GM21367 (cell line): ENCODE data around the gene PPP1R16B.

Experiments used
- ATAC-seq: cut with Tn5 transposase; IDR thresholded peaks from one replicate; pipeline ENCODE4 v1.9.1; 2021; ENCODE audit not compliant: unreplicated experiment

Gene PPP1R16B

DNA sequence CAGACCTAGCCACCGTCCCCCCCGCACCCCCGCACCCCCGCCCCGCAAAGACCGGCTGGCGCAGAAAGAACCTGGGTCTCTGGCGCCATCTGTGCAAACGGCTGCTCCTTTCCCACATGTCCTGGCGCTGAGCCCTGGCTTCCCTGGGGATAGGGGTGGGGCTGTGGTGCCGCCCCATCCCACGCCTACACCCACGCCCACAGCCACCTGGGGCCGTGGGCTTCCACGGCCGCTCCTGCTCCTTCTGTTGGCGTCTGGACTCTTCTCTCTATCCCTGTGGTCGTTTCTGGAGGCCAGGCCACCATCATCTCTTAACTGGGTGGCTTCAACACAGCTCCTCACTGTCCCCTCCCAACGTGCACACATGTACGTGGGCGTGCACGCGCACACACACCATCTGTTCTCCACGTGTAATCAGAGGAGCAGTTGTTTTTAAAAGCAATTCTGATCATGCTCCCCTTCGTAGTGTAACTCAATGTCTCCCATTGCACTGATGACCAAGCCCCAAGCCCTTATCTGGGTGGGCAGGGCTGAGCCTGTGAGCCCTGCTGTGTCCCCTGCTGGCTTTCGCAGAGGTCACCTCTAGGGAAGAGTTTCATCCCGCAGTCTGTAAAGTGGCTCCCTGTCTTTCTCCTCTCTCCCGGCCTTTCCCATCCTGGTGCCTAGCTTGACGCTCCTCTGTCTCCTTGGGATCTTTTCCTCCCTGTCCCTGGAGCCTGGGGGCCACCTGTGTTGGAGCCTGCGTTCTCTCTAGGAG lies 88.8 kb downstream of the PPP1R16B start:
- no peak for ATAC-seq

GRCh38 chr20:38895098-38895949 lies 89.8 kb downstream of the PPP1R16B start:
- no peak for ATAC-seq

- no peak for ATAC-seq
Measured at GRCh38 chr20:38896009-38896594, 90.6 kb downstream of the PPP1R16B start.

DNA sequence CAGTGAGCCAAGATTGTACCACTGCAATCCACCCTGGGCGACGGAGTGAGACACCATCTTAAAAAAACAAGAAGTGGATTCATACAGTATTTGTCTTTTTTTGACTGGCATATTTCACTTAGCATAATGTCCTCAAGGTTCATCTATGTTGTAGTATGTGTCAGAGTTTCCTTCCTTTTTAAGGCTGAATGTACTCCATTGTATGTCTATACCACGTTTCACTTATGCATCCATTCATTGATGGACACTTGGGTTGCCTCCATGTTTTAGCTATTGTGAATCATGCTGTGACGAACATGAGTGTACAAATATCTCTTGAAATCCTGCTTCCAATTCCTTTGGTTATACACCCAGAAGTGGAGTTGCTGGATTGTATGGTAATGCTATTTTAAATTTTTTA lies 91.8 kb downstream of the PPP1R16B start:
- no peak for ATAC-seq

GRCh38 chr20:38900606-38901005 lies 95.1 kb downstream of the PPP1R16B start:
- ATAC-seq: no peak

DNA sequence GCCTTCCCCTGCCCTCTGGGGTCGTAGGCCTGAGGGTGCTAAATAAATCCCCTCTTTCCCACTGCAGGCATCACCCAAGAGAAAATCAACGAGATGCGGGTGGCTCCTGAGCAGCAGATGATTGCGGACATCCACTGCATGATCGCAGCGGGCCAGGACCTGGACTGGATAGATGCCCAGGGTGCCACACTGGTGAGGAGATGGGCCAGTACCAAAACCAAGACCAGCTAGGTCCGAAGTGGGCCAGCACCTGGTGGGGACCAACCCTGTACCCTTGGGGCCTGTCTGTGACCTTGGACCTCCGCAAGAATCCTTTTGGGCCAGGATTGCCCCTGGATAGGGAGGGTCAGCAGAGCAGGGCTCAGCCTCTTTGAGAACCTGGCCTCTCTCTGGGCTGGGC lies 97.1 kb downstream of the PPP1R16B start:
- no peak for ATAC-seq

- ATAC-seq: no peak
Measured at GRCh38 chr20:38903335-38903734, 97.8 kb downstream of the PPP1R16B start.

GRCh38 chr20:38905375-38905774 lies 99.9 kb downstream of the PPP1R16B start:
- ATAC-seq: no peak

DNA sequence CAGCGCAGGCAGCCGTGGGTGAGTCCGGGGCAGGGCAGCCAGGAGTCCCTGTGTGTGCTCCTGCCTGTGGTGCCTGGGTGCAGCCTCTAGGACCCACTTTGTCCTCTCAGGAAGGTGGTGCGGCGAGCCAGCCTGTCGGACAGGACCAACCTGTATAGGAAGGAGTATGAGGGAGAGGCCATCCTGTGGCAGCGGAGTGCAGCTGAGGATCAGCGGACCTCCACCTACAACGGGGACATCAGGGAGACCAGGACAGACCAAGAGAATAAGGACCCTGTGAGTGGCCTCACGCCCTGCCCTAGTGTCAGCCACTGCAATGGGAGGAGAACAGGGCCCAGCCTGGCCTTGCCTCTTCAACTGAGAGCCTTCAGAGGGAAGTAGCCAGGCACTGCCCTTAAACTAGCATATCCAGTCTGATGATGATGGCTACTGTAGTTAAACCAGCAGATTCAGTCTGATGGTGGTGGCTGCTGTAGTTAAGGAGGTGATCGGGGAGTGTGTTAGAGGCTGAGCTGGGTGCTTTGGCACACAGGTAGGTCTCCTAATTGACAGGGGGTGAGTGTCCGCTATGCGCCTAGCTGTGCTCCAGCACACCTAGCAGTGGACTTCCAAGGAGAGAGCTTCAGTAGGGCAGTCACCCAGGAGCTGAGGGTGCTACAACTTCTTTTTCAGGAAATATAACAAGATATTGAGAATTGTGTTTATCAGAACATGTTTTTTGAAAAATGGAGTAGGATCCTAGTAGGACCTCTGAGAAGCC lies 102.6 kb downstream of the PPP1R16B start:
- ATAC-seq: no peak

GRCh38 chr20:38915355-38915754 lies 109.9 kb downstream of the PPP1R16B start:
- ATAC-seq: no peak

- no peak for ATAC-seq
Measured at GRCh38 chr20:38917657-38918056, 112.2 kb downstream of the PPP1R16B start.

- no peak for ATAC-seq
Measured at GRCh38 chr20:38918172-38918571, 112.7 kb downstream of the PPP1R16B start.

DNA sequence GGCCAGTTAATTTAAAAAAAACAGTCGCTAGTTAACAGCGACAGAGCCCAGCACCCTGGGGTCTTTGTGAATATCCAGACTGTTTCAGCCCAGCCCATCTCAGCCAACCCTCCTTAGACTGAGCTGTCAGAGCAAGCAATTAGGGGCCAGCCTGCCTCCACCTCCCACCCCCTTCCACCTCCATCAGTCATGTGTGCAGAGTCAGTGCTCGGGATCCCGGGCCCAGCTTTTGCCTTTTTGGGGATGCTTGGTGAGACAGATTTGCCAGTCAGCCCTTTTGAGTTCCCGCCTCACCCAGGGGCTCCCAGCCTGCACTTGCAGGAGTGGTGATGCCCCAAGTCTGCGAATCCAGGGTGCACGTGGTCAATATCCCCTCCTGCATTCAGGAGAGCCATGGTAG lies 114.2 kb downstream of the PPP1R16B start:
- ATAC-seq: no peak

DNA sequence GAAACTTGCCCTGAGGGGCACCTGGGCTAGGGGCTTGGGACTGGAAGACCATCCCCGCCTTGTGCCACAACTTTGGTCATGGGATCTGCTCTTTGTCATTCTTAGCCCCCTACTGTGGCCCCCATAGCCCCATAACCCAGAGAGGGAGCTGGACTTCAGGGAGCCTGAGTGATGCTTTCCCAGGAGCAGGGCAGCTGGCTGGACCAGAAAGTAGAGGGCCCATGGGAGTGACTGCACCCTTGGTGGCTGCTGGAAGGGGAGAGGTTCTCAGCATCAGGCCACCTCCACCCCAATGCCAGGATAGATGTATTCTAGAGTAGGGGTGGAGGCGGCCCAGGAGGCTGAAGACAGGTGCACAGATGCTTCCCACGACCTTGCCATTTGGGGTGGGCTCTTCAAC lies 114.9 kb downstream of the PPP1R16B start:
- no peak for ATAC-seq

- no peak for ATAC-seq
Measured at GRCh38 chr20:38920851-38921250, 115.4 kb downstream of the PPP1R16B start.

GRCh38 chr20:38924718-38925117 lies 119.2 kb downstream of the PPP1R16B start:
- ATAC-seq: no peak

GRCh38 chr20:38926142-38926933 lies 120.8 kb downstream of the PPP1R16B start, which contains the start of gene FAM83D:
TSS of gene FAM83D (plus strand) at chr20:38926417. CDS start at chr20:38926443, 26 bp downstream.
- peak; percentile 78 for ATAC-seq

- no peak for ATAC-seq
Measured at GRCh38 chr20:38926934-38927616, 121.6 kb downstream of the PPP1R16B start.

DNA sequence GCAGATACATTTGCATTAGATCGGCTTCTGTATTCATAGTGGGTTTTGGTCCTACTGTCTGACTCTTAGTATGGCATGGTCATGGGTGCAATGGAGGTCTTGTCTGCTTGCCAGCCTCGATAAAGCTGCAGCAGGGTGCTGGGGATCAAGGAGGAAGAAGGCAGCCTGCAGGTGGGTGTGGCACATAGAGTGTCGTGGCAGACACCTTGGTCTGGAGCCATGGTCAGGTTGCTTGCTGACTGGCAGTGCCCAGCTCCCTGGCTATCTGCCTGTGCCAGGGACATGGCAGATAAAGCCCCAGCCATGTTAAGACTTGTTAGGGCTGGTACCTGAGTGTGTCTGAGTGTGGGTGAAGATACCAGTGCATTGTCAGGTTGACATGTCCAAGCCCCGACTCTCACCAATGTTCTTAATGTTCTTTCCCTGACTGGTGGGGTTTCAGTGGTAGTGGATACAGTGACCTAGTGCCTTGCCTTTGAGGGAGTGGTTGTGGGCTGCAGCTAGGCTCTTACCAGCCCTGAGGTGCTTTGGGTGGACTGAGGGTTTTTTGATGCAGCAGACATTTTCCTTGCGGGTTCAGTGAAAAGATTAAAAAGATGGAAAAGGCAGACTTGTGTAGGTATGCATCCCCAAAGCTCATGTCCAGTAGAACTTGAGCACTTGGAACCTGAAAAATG lies 122.5 kb downstream of the PPP1R16B start:
- ATAC-seq: no peak
